Esophagus squamous epithelium (tissue), 4 donors: ENCODE data around the gene RNF157.

Experiments used
- POLR2A ChIP-seq, 4 donors: fragments of 450-650 bp; IDR thresholded peaks; one replicate each; pipeline ENCODE4 v1.6.1; 2017; ENCODE audit warnings: antibody characterized with exemption in 4 of 4, mild to moderate bottlenecking in 4 of 4, moderate library complexity in 3 of 4
- TF ChIP-seq, protein P1 (sequence below), 6 experiments: fragments of 450-650 bp in 4 of 6; fragments of 200-600 bp in 2 of 6; sonication (generic) in 2 of 6; IDR thresholded peaks; one replicate each; pipeline ENCODE4 v1.5.1; 2016 to 2019; ENCODE audit warnings: antibody characterized with exemption in 6 of 6, mild to moderate bottlenecking in 4 of 6, moderate library complexity in 4 of 6

DNA sequence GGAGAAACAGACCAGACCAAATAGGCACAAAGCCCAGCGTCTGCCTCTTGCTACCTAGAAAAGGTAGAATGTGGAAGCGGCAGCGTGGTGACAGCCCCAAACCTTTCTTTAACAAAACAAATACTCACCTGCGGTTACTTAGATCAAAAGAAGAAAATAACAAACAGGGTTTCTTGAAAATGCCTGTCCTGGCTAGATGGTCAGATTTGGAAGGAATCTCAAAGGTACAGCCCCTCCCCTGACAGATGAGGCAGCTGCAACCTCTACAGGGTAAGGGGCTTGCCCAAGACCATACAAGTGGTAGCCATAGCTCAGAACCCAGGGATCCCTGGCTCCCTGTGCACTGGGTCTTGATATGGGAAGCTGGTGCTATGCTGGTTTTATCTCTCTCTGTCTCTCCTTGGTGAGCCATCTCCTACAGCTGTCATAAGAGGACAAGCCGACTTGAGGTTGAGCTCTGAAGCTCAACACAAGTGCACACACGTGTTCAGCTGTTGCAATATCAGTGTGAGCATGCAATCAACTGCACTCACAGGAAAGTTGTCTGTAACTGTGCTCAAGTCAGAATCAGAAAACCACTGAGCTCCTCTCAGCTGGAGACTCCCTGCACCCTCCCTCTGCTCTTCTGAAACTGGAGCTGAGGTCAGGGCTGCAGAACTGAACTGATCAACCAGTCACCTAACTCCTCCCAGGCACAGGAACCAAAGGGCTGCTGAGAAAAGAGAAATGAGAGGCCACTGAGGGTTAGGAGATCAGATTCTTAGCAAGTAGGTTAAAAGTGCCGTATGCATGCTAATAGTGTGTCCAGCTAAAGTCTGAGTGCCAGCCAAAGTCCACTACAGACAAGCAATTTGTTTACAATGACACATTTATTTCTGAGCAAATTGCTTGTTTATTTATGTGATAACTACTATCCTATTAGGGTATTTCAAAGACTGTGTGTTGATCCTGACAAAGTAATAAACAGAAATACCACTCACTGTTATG, 6.1 kb upstream of the RNF157 start:
- TF ChIP-seq, protein P1, sequence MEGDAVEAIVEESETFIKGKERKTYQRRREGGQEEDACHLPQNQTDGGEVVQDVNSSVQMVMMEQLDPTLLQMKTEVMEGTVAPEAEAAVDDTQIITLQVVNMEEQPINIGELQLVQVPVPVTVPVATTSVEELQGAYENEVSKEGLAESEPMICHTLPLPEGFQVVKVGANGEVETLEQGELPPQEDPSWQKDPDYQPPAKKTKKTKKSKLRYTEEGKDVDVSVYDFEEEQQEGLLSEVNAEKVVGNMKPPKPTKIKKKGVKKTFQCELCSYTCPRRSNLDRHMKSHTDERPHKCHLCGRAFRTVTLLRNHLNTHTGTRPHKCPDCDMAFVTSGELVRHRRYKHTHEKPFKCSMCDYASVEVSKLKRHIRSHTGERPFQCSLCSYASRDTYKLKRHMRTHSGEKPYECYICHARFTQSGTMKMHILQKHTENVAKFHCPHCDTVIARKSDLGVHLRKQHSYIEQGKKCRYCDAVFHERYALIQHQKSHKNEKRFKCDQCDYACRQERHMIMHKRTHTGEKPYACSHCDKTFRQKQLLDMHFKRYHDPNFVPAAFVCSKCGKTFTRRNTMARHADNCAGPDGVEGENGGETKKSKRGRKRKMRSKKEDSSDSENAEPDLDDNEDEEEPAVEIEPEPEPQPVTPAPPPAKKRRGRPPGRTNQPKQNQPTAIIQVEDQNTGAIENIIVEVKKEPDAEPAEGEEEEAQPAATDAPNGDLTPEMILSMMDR (IDR thresholded peaks at IDR 0.05) = no peak
- peak in 1 of 4 donors; percentile 40 for TF ChIP-seq POLR2A (IDR thresholded peaks at IDR 0.05)
